GM15510 (cell line): ENCODE results near the gene WARS2.

Experiments used
- POLR2A ChIP-seq: IDR thresholded peaks from 3 replicates; pipeline ENCODE4 v1.6.1; 2011; ENCODE audit warnings: borderline replicate concordance; ENCODE audit not compliant: insufficient read length; ENCODE audit errors: extremely low read depth

WARS2 gene

DNA sequence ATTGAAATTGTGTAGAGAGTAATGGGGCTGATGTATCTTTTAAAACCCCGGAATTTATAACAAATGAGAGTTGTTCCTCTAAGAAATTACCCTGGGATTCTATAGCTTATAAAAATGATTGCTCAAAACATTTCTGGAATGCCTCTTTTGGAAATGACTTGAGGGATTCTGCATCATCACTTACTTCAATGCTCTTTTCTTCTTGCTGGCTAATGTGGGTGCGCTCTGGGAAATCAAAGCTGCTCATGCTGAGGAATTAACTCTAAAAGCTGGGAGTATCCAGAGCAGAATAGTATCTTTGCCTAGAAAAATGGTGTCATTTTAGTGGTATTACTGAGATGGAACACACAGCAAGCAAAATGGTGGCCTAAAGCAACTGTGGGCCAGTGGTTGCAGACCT lies 129.3 kb downstream of the WARS2 start:
- no peak for TF ChIP-seq POLR2A

DNA sequence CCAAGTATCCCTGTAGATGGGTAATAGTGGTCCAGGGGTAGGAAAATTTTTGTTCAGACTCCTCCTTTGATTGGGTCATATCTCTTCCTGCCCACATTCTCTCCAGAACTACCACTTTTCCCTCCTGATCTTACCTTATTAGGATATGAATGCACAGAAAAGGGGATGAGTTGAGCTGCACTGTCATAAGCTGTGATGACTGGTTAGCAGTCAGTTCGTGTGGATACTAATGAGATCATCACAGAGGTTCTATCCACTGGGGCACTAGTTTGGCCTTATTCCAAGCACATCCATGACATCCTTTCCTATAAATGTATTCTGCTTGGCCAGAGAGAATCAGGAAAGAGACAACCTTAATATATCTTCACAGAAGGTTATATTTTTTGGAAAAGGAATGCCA lies 130.3 kb downstream of the WARS2 start:
- TF ChIP-seq POLR2A, result no peak

DNA sequence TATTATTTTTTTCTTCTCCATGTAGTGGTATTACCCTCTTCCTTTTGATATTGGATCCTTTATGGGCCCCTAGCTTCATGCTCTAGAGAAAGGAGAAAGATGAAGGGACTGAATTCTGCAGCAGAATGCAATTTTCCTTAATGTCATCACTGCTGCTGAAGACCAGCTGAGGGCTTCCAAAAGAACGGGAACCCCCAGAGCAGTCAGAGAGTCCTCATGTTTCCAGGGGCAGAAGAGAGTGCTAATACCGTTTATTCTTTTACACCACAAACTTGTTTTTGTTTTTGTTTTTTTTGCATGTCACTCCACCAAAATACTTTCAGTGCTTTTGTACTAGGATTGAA lies 131.2 kb downstream of the WARS2 start:
- TF ChIP-seq POLR2A, result no peak

DNA sequence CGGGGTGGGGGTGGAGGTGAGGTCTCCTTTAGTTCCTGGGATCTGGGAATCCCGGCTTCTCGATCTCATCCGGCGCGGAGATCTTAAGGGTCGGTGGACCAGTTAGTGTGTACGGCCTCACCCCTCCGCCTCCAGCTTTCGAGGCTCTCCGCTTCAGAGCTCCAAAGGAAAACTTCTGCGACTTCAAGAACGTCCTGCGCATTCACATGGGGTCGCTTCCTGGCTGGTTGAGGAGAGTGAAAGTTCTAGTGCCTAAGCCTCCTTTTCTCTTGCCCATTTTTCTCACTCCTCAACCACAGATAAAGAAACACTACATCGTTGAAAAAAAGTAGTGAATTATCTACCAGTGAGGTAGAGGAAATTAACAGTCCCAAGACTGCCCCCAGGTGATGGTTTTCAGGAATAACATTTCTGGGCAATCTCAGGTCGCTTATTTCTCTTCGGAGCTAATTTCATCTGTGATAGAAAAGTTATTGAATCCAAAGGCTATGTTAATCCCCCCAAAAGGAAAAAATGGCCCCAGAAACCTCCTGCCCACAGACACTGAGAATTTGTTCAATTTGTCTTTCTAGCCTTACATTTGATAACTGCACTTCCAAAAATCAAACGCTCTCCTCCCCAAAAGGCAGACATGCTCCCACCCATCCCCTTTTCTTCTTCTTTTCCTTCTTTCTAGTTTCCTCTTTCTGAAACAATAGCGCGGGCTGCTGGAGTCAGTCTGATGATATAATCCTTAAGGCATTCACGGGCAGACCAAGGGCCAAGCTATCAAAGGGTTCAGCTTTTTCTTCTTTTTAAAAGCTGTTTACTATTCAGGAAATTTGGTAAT lies 131.8 kb downstream of the WARS2 start:
- TF ChIP-seq POLR2A, result no peak

DNA sequence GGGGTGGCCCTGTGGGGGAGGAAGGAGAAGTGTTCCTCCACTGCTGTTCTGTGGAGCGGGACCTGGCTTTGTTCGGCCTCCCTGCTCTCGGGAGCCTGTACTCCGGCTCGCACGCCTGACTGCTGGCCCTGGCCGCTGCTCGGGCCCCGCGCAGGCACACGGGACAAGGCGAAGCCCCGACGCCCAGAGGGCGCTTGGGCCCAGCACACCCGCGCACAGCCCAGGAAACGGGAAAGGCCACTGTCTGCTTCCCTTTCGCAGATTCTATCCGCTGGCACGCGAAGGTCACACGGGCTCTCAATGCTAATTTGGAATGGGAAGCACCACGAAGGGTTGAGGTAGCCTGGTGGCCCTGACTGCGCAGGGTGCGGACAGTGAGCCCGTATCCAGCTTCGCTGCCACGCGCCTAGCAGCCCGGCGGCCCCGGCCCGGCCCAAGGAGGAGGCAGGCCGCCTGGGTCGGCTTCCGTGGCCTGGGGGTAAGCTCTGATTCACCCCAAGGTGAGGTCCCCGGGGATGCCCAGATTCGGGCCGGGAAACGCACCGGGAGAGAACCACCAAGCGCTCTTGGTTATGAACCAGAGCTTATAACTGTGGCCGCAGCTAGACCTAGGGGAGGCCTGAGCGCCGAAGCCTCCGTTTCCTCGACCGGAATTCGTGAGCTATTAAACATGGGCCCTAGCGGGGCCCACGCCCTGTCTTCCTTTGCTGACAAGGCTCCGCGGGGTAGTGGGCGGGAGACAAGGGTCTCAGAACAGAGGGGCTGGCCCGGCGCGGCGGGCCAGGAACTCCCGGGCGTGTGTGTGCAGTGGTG lies 132.6 kb downstream of the WARS2 start:
- no peak for TF ChIP-seq POLR2A

DNA sequence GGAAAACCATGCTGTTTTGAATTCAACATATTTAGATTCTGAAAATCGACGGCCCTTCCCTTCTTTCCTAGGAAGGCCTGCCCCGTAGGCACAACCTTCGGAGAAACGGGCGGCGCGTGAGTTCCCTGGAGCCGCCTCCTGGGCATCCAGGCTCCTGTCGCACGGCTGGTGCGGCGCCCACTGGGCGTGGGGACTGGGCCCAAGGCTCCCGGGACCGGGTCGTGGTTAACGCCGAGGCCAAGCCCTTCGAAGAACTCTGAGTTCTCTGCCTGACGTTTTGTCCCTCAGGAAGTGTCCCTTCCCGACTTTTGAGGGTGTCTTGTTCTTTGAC lies 133.1 kb downstream of the WARS2 start:
- TF ChIP-seq POLR2A, result no peak

DNA sequence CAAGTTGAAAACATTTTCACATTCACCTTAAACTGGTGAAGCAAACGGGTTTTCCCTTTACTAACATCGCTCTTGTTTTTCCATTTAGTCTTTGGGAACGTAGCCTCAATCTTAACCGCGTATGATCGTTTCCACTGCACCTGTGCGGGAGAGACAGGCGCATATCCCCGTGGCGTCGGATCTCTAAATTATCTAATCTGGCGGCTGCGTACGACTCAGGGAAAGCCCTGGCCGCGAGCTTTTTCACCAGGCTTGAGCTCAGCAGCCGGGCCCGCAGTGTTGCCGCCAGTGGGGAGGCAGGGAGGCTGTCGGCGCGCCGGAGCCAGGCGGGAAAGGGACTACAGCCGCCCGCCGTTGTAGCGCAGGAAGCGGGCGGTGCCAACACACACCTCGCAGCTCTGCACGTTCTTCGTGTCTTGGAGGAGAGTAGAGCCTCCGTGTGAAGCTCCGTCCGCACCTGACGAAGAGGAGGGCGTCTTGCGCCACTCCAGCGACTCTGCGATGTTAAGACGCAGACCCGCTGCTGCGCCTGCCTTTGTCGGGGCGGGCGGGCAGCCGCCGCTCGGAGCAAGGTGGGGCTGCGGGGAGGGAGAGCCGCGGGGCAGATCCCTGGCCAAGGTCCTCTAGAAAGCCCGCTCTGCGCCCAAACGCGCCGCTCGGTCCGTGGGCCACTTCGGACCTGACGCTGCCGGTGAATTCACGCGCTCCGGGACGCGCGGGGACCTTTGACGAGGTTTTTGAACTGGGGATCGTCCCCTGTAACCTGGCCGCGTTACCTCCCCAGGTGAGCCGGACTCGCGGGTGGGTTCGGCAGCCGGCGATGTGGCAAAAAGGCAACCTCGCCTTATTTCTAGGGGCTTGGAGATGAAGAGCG lies 133.8 kb downstream of the WARS2 start:
- TF ChIP-seq POLR2A, result no peak

DNA sequence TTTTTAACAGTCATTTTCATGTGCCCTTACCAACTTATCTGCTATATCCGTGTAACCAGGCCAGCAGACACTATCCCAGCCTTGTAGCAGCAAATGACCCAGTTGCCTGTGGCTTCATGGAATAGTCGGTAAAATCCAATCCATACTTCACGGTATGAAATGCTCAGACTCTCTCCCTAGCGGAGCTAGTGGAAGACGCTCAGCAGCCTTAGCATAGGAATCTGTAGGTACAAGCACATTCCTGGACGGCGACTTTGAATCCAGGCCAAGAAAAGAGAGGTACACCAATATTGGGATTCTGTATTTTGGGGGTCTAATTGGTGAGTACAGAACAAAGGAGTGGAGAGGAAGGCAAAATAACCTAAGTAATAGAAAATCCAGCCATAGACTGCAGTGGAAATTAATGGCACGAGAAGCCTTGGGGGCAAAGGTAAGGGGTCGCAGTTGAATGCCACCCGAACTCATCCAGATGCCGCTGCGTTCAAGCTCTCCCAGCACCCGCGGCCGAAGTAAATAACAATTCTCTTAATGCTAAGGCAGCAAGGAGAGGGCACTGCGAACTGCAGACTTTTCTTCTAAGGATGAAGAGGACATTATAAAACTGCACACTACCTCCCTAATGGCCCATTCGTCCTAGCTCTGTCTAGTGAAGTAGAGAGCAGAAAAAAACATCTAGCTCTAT lies 134.6 kb downstream of the WARS2 start:
- TF ChIP-seq POLR2A, result no peak

DNA sequence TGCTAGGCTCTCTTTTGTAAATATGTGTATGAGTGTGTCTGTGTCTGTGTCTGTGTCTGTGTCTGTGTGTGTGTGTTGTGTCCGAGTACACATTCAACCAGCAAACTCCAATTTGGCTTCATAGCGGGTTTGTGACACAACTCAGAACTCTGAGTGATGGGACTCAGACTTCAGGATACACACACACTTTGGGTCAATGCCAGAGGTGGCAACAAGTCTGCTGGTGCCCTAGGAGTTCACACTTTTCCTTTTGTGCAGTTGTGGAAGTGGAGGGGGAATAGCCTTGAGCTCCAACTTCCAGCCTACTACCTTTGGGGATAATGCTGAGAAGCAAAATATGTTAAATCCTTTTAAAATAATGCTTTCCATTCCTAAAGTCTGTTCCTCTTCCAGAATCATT lies 135.7 kb downstream of the WARS2 start:
- no peak for TF ChIP-seq POLR2A

DNA sequence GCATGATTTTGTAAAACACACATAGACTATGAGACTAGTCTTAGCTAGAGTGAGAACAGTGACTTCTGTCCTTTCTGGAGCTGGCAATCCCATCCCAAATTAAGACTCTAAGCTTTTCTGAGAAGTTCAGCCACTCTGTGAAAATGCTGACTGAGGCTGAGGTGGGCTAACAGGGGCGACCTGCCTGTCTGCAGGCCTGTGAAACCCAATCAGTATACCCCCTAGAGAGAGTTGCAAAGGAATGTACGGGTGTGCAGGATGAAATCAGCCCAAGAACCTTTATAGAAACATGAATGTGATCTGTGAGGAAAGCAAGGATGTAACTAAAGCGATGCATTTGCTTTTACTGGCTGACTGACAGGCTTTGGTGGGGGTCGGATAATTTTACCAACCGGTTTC lies 136.3 kb downstream of the WARS2 start:
- TF ChIP-seq POLR2A, result no peak

DNA sequence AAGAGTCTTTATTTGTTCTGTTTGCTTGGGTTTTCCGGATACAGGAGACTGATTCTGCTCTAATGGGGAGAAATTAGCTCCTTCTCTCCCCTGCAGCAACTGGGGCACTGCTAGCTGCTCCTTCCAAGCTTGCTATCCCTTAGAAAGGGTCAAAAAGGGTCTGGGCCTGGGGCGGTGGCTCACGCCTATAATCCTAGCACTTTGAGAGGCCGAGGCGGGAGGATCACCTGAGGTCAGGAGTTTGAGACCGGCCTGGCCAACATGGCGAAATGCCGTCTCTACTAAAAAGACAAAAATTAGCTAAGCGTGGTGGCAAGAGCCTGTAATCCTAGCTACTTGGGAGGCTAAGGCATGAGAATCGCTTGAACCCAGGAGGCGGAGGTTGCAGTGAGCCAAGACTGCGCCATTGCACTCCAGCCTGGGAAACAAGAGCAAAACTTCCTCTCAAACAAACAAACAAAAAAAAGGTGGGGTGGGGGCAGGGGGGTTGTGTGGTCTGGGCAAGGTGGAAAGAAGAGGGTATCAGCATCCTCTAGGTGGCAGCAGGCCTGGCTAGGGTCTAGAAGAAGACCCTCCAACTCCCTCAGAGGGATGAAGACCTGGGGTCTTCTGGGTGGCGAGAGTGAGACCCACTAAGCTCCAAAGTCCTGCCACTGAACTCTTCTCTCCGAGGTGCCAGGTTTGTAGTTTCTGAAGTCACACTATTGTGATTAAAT lies 136.9 kb downstream of the WARS2 start:
- TF ChIP-seq POLR2A, result no peak

DNA sequence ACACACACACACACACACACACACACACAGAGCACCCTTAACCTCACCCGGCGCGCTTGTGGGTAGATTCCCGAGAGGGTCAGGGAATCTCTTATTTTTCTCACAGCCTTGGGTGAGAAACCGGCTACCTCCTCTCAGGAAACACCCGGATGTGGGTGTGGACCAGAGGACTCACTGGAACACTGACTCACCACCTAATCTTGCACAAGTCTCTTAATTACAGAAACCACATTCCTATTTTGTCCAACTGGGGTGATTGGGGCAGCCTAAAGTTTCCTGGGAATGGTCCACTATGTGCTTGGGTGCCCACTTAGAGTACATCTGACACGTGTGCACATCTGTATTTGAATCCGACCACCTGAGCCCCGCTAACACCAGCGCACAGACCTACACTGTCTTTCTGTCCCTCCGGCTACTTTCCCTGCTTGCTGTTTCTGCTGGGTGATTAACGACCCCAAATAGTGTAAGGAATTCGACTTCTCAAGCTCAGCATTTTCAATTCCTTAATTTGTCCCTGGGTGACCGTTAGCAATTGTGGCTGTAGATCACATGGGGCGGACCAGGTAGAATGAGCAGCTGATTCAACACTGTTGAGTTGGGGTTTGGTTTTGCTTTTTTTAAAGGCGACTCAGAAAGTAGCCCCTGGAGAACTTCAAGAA lies 138.3 kb downstream of the WARS2 start:
- no peak for TF ChIP-seq POLR2A

DNA sequence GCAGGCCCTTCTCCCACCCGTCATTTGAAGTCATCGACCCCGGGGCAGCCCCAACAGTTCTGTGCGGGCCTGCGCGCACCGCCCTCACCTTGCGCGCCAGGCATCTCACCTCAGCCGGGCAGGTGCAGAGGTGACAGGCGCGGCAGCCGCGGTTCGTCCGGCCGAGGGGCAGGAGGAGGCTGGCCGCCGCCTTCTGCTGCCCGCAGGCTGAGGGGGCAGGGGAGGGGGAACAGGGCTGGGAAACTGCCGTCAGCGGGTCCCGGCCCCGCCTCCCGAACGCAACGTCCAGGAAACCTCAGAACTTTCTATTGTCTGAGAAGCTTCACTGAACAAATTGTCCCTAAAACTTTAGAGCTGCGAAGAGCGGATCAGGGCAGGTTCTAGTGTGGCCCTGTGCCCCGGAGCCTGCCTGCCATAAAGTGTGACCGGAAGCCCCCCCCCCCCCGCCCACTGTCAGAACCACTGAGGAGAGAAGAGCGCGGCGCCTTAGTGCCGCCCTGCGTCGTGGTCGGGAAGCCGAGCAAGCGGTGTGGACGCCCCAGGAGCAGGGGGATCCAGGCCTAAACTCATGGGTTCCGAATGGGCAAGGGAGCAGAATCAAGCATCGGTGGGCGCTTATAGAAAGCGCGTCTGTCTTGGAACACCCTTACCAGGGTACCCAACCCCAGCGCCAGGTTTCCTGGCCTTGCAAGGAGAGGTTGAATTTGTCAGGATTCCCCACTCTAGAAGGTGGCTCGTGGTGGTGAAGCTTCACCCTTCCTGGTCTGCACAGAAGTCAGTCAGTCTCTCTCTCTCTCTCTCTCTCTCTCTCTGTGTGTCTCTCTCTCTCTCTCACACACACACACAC lies 139.0 kb downstream of the WARS2 start:
- no peak for TF ChIP-seq POLR2A
